GM12874 (cell line): ENCODE measurements around the gene DSCAM.

Experiments
- CTCF ChIP-seq: IDR thresholded peaks from 2 replicates; pipeline ENCODE4 v1.5.1; 2011; ENCODE audit warnings: low read depth, mild to moderate bottlenecking, control low read depth, low read length, moderate library complexity; ENCODE audit not compliant: insufficient read depth

Gene DSCAM

GRCh38 chr21:40640266-40640789 lies 206.6 kb downstream of the DSCAM start:
- no peak for TF ChIP-seq CTCF

GRCh38 chr21:40639616-40640194 lies 207.3 kb downstream of the DSCAM start:
- TF ChIP-seq CTCF: no peak

GRCh38 chr21:40638466-40639251 lies 208.3 kb downstream of the DSCAM start:
- TF ChIP-seq CTCF: no peak

GRCh38 chr21:40636026-40636425 lies 210.9 kb downstream of the DSCAM start:
- no peak for TF ChIP-seq CTCF

GRCh38 chr21:40635391-40635790 lies 211.6 kb downstream of the DSCAM start:
- TF ChIP-seq CTCF: no peak

GRCh38 chr21:40634141-40634540 lies 212.8 kb downstream of the DSCAM start:
- TF ChIP-seq CTCF: no peak

- no peak for TF ChIP-seq CTCF
Measured at GRCh38 chr21:40633048-40633447, 213.9 kb downstream of the DSCAM start.
